Measurements from ENCODE around the gene ANKRD63. TPM values are rescaled to one million over a fixed set of nuclear protein-coding genes. Genes with fewer than 3 reads are reported as not detected.

The ANKRD63 gene
- total RNA-seq, 2 donors from 2014 or later: not detected

- Histone ChIP-seq H3K27me3 (ENCODE audit: control insufficient read depth, insufficient read depth, low read length, poor library complexity, severe bottlenecking) (peaks cover 100% of the 10 kb centered on the region), H3K27ac (ENCODE audit: low read depth, low read length) (no peak overlapping the region), H3K9ac (ENCODE audit: extremely low read depth, low read length, poor library complexity, severe bottlenecking) (no peak overlapping the region), H3K9me3 (ENCODE audit: control insufficient read depth, low read length) (no peaks in the 10 kb centered on the region), H3K4me3 (ENCODE audit: low read length) (no peak overlapping the region), H3K36me3 (ENCODE audit: control insufficient read depth, insufficient read depth, low read length) (no peaks in the 10 kb centered on the region), H3K4me1 (ENCODE audit: control insufficient read depth, insufficient read depth, low read length) (no peaks in the 10 kb centered on the region)
- Mint-ChIP-seq H3K27me3 (ENCODE audit: insufficient read depth) (peaks cover 88% of the 10 kb centered on the region), H3K4me3 (no peak overlapping the region), H3K36me3 (ENCODE audit: low read depth) (no peaks in the 10 kb centered on the region), H3K9me3 (no peaks in the 10 kb centered on the region), H3K4me1 (peaks cover 3% of the 10 kb centered on the region), H3K27ac (no peak overlapping the region)
- no peak for TF ChIP-seq CTCF (conservative IDR thresholded peaks at IDR 0.05)
- DNase-seq: no peak
- 50 to 62% methylated on average over 3 to 7 of the region's 7 CpGs for WGBS, 2 experiments (ENCODE audit: insufficient coverage in 1 of 2, insufficient read length in 1 of 2)
These were observed 3.2 kb upstream of the ANKRD63 start for GRCh38 chr15:40286061-40286532.

GRCh38 chr15:40285554-40286011 is 2.7 kb upstream of the ANKRD63 start:
- DNase-seq: no peak
- H3K9ac ChIP-seq (ENCODE audit: extremely low read depth, low read length, poor library complexity, severe bottlenecking): no peak overlapping the region
- no peak overlapping the region for H3K4me3 ChIP-seq (ENCODE audit: low read length)
- H3K4me3 Mint-ChIP-seq: no peak overlapping the region
- no peaks in the 10 kb centered on the region for H3K36me3 Mint-ChIP-seq (ENCODE audit: low read depth)
- H3K27me3 ChIP-seq (ENCODE audit: control insufficient read depth, insufficient read depth, low read length, poor library complexity, severe bottlenecking): peaks cover 100% of the 10 kb centered on the region
- H3K4me1 Mint-ChIP-seq: peaks cover 4% of the 10 kb centered on the region
- H3K27me3 Mint-ChIP-seq (ENCODE audit: insufficient read depth): peaks cover 90% of the 10 kb centered on the region
- H3K4me1 ChIP-seq (ENCODE audit: control insufficient read depth, insufficient read depth, low read length): no peaks in the 10 kb centered on the region
- H3K36me3 ChIP-seq (ENCODE audit: control insufficient read depth, insufficient read depth, low read length): no peaks in the 10 kb centered on the region
- no peaks in the 10 kb centered on the region for H3K9me3 Mint-ChIP-seq
- WGBS, 2 experiments (ENCODE audit: insufficient coverage in 1 of 2, insufficient read length in 1 of 2): 17% methylated on average over 1 of the region's 1 CpG; no CpG with 5 or more reads in 1 of the 2 experiments
- no peak overlapping the region for H3K27ac Mint-ChIP-seq
- no peak for TF ChIP-seq CTCF (conservative IDR thresholded peaks at IDR 0.05)
- peak overlapping the region; percentile 22 for H3K27ac ChIP-seq (ENCODE audit: low read depth, low read length)
- H3K9me3 ChIP-seq (ENCODE audit: control insufficient read depth, low read length): no peaks in the 10 kb centered on the region

- H3K36me3 Mint-ChIP-seq (ENCODE audit: low read depth): no peaks in the 10 kb centered on the region
- TF ChIP-seq CTCF (conservative IDR thresholded peaks at IDR 0.05): no peak
- Histone ChIP-seq H3K36me3 (ENCODE audit: control insufficient read depth, insufficient read depth, low read length) (no peaks in the 10 kb centered on the region), H3K9me3 (ENCODE audit: control insufficient read depth, low read length) (no peaks in the 10 kb centered on the region), H3K4me1 (ENCODE audit: control insufficient read depth, insufficient read depth, low read length) (no peaks in the 10 kb centered on the region), H3K9ac (ENCODE audit: extremely low read depth, low read length, poor library complexity, severe bottlenecking) (no peak overlapping the region), H3K27ac (ENCODE audit: low read depth, low read length) (no peak overlapping the region), H3K4me3 (ENCODE audit: low read length) (no peak overlapping the region), H3K27me3 (ENCODE audit: control insufficient read depth, insufficient read depth, low read length, poor library complexity, severe bottlenecking) (peaks cover 100% of the 10 kb centered on the region)
- no peak overlapping the region for H3K27ac Mint-ChIP-seq
- no peak for DNase-seq
- peaks cover 4% of the 10 kb centered on the region for H3K4me1 Mint-ChIP-seq
- peaks cover 90% of the 10 kb centered on the region for H3K27me3 Mint-ChIP-seq (ENCODE audit: insufficient read depth)
- WGBS, 2 experiments (ENCODE audit: insufficient coverage in 1 of 2, insufficient read length in 1 of 2): 46 to 47% methylated on average over 4 of the region's 4 CpGs
- H3K9me3 Mint-ChIP-seq: no peaks in the 10 kb centered on the region
- H3K4me3 Mint-ChIP-seq: no peak overlapping the region
These were observed 2.3 kb upstream of the ANKRD63 start for GRCh38 chr15:40285151-40285550.
